SK-N-MC (cell line): Measurements from ENCODE around the gene PID1.

Experiments
- EZH2 ChIP-seq: fragments of 200-600 bp; sonication (generic); IDR thresholded peaks from one replicate; pipeline ENCODE4 v1.6.1; 2017; ENCODE audit warnings: antibody characterized with exemption
- POLR2AphosphoS5 ChIP-seq: IDR thresholded peaks from 2 replicates; pipeline ENCODE4 v1.6.1; 2012; ENCODE audit warnings: mild to moderate bottlenecking, low read depth, low read length, borderline replicate concordance

- TF ChIP-seq EZH2 = no peak
- no peak for TF ChIP-seq POLR2AphosphoS5
Observed at GRCh38 chr2:229261076-229261475, 10.0 kb downstream of the PID1 start.
